Loucy (cell line): Measurements from ENCODE around the gene NR3C2.

Experiments used
- EZH2phosphoT487 ChIP-seq: fragments of 200-600 bp; IDR thresholded peaks from 2 replicates; pipeline ENCODE4 v1.6.1; 2018; ENCODE audit warnings: antibody characterized with exemption, mild to moderate bottlenecking, moderate library complexity, borderline replicate concordance
- TF ChIP-seq, protein P1 (sequence below): fragments of 200-600 bp; sonication (generic); conservative IDR thresholded peaks from 2 replicates; pipeline ENCODE4 v1.5.1; 2014; ENCODE audit warnings: mild to moderate bottlenecking, antibody characterized with exemption, low read length

DNA sequence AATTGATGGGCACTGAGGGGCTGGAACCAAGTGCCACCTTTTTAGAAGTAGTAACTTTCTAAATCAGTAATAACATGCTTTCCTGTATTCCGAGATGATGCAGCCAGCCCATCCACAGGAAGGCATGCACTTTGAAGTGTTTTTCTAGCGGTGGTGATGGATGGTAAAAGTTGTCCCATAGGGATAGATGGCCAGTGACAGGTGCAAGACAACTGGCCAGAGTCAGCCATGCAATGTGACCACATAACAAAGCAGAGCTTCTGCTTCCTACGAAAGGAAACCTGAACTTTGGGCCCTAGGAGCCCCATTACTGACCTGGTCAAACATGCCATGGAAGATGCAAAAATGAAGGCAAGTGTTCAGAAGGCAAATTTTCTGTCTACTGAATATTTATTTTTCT is 72.3 kb downstream of the NR3C2 start:
- TF ChIP-seq, protein P1, sequence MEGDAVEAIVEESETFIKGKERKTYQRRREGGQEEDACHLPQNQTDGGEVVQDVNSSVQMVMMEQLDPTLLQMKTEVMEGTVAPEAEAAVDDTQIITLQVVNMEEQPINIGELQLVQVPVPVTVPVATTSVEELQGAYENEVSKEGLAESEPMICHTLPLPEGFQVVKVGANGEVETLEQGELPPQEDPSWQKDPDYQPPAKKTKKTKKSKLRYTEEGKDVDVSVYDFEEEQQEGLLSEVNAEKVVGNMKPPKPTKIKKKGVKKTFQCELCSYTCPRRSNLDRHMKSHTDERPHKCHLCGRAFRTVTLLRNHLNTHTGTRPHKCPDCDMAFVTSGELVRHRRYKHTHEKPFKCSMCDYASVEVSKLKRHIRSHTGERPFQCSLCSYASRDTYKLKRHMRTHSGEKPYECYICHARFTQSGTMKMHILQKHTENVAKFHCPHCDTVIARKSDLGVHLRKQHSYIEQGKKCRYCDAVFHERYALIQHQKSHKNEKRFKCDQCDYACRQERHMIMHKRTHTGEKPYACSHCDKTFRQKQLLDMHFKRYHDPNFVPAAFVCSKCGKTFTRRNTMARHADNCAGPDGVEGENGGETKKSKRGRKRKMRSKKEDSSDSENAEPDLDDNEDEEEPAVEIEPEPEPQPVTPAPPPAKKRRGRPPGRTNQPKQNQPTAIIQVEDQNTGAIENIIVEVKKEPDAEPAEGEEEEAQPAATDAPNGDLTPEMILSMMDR, result no peak
- TF ChIP-seq EZH2phosphoT487, result no peak
